Retina (tissue), 1 donor: ENCODE data around the gene IL5RA.

Experiments
- DNase-seq: peaks from one replicate; pipeline ENCODE4 v3.0.0-alpha.2; 2016

The IL5RA gene

GRCh38 chr3:3064297-3064696, 45.9 kb downstream of the IL5RA start:
- no peak for DNase-seq

- DNase-seq = no peak
Observed at GRCh38 chr3:3059645-3060044, 50.5 kb downstream of the IL5RA start.

GRCh38 chr3:3053974-3054373, 56.2 kb downstream of the IL5RA start:
- DNase-seq = no peak

GRCh38 chr3:3038201-3038991, 71.8 kb downstream of the IL5RA start:
- peak; percentile 34 for DNase-seq

GRCh38 chr3:3037156-3037555, 73.0 kb downstream of the IL5RA start:
- DNase-seq = no peak

- DNase-seq = no peak
Observed at GRCh38 chr3:3031326-3031725, 78.8 kb downstream of the IL5RA start.

GRCh38 chr3:3027976-3028567, 82.1 kb downstream of the IL5RA start:
- no peak for DNase-seq

GRCh38 chr3:3023111-3023745, 86.9 kb downstream of the IL5RA start:
- no peak for DNase-seq

GRCh38 chr3:3020209-3020608, 90.0 kb downstream of the IL5RA start:
- DNase-seq = no peak
